GM06990 (cell line): ENCODE measurements around the gene NDUFB7.
"Not testable (repeated sequence)": the region's sequence is repeated elsewhere in the genome, so short reads cannot be mapped to it uniquely, and the experiment has no call there.

Experiments
- DNase-seq: peaks from one replicate; pipeline ENCODE4 v3.0.0-alpha.2; 2011; ENCODE audit not compliant: insufficient read length; ENCODE audit errors: extremely low read depth
- H3K27me3 ChIP-seq: replicated peaks from 2 replicates; pipeline ENCODE4 v1.6.0; 2011; ENCODE audit warnings: low read length; ENCODE audit not compliant: control insufficient read depth, insufficient read depth
- H3K36me3 ChIP-seq: 2 replicates; pipeline ENCODE4 v1.5.1; 2011; ENCODE audit warnings: low read length; ENCODE audit not compliant: control insufficient read depth, insufficient read depth
- H3K4me3 ChIP-seq: replicated peaks from 2 replicates; pipeline ENCODE4 v1.5.1; 2011; ENCODE audit warnings: low read depth, mild to moderate bottlenecking, control low read depth, low read length
- CTCF ChIP-seq: IDR thresholded peaks from 2 replicates; pipeline ENCODE4 v1.5.1; 2011; ENCODE audit warnings: low read length, control low read depth, mild to moderate bottlenecking, inconsistent platforms; ENCODE audit not compliant: insufficient read depth, poor library complexity, severe bottlenecking

NDUFB7 gene

GRCh38 chr19:14553939-14554243 is 18.0 kb downstream of the NDUFB7 start:
- Histone ChIP-seq H3K4me3 (no peak overlapping the region), H3K36me3 (no peaks in the 10 kb centered on the region), H3K27me3 (no peaks in the 10 kb centered on the region)
- no peak for TF ChIP-seq CTCF
- DNase-seq, result no peak

GRCh38 chr19:14553042-14553938 is 18.6 kb downstream of the NDUFB7 start:
- no peak for TF ChIP-seq CTCF
- DNase-seq, result no peak
- no peak overlapping the region for H3K4me3 ChIP-seq
- H3K27me3 ChIP-seq, result no peaks in the 10 kb centered on the region
- no peaks in the 10 kb centered on the region for H3K36me3 ChIP-seq

- not testable (repeated sequence) for H3K36me3 ChIP-seq, DNase-seq, H3K27me3 ChIP-seq, H3K4me3 ChIP-seq
Observed at GRCh38 chr19:14552006-14552360, 19.9 kb downstream of the NDUFB7 start.

- peak; percentile 55 for TF ChIP-seq CTCF
- not testable (repeated sequence) for DNase-seq, H3K4me3 ChIP-seq
Observed at GRCh38 chr19:14551134-14552005, 20.5 kb downstream of the NDUFB7 start.

GRCh38 chr19:14550201-14550754 is 21.6 kb downstream of the NDUFB7 start:
- Histone ChIP-seq H3K4me3 (no peak overlapping the region), H3K27me3 (no peaks in the 10 kb centered on the region), H3K36me3 (no peaks in the 10 kb centered on the region)
- DNase-seq, result no peak
- TF ChIP-seq CTCF, result no peak

More at GRCh38 chr19:14551134-14552005, 20.5 kb downstream of the NDUFB7 start:
- H3K36me3 ChIP-seq, H3K27me3 ChIP-seq: not testable (repeated sequence)

GRCh38 chr19:14545716-14546082 is 26.2 kb downstream of the NDUFB7 start:
- no peak for DNase-seq
- no peak overlapping the region for H3K4me3 ChIP-seq
- no peak for TF ChIP-seq CTCF
- no peaks in the 10 kb centered on the region; the same call in none of the 2 replicates for H3K36me3 ChIP-seq
- no peaks in the 10 kb centered on the region for H3K27me3 ChIP-seq
